GM21447 (cell line): ENCODE data around the gene SLC25A42.
"Not testable (repeated sequence)": the region's sequence is repeated elsewhere in the genome, so short reads cannot be mapped to it uniquely, and the experiment has no call there.

ENCODE experiments used
- ATAC-seq: cut with Tn5 transposase; IDR thresholded peaks from one replicate; pipeline ENCODE4 v1.9.1; 2021; ENCODE audit not compliant: unreplicated experiment

The SLC25A42 gene

DNA sequence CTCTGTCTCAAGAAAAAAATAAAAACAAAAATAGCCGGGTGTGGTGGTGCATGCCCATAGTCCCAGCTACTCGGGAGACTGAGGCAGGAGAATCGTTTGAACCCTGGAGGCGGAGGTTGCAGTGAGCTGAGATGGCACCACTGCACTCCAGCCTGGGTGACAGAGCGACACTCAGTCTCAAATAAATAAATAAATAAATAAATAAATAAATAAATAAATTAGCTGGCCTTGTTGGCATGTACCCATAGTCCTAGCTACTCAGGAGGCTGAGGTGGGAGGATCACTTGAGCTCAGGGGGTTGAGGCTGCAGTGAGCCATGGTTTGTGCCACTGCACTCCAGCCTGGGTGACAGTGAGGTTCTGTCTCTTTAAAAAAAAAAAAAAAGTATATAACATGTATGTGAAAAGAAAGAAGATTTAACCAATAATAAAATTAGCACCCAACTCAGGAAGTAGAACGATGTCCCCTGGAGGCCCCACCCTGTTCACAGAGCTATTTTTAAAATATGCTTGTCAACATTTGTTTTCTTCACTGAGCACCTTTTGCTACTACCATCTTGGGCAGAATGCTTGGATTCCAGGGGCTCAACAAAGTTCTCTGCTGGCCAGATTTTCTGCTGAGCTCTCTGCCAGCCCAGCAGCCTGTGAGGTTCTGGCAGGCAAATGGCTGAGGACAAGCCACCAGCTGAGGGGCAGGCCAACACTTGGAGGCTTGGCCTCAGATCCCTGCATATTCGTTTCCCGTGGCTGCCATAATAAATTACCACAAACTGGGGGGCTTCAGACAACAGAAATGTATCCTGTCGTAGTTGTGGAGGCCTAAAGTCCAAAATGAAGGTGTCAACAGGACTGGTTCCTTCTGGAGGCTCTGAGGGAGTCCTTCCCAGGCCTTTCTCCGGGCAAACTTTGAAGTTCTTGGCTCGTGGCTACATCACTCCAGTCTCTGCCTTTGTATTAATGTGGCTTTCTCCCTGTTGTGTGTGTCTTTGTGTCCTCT, 5.2 kb downstream of the SLC25A42 start:
- ATAC-seq, result no peak

GRCh38 chr19:19071897-19072296, 8.1 kb downstream of the SLC25A42 start:
- ATAC-seq, result no peak

- ATAC-seq, result no peak
Observed at GRCh38 chr19:19074196-19074882, 10.5 kb downstream of the SLC25A42 start.

DNA sequence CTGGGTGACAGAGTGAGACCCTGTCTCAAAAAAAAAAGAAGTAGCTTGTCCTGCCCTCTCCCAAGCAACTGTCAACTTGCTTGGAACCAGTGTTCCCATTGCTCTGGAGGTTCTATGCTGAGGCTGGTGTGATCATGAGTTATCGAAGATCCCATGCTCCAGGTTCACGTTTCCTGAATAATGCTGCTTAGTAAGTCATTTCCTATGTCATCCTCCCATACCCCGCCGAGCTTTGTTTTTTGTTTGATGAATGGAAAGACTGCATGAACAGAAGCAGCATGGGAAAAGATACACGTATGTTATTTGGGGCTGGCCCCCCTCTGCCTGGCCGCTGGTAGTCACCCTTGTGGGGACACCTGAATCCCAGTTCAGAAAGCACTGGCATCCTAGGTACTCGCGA, 11.3 kb downstream of the SLC25A42 start:
- no peak for ATAC-seq

GRCh38 chr19:19076476-19076875, 12.7 kb downstream of the SLC25A42 start:
- no peak for ATAC-seq

DNA sequence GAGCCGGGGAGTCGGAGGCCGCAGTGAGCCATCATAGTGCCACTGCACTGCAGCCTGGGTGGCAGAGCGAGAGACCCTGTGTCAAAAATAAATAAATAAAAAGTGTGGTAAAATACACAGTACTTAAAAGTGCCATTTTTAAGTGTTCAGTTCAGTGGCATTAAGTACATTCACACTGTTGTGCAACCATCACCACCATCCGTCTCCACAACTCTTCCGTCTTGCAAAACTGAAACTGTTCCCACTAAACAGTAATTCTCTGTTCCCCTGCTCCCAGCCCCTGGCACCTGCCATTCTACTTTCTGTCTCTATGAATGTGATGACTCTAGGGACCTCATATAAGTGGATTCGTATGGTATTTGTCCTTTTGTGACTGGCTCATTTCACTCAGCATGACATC, 13.3 kb downstream of the SLC25A42 start:
- no peak for ATAC-seq

DNA sequence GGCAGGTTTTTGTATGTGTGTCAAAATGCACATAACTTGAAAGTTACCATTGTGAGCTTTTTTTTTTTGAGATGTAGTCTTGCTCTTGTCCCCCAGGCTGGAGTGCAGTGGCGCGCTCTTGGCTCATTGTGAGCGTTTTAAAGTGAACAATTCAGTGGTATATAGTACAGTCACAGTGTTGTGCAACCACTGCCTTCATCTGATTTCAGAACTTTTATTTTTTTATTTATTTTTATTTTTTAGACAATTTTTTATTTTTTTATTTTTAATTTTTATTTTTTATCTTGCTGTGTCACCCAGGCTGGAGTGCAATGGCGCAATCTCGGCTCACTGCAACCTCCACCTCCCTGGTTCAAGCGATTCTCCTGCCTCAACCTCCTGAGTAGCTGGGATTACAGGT, 15.0 kb downstream of the SLC25A42 start:
- ATAC-seq, result no peak

DNA sequence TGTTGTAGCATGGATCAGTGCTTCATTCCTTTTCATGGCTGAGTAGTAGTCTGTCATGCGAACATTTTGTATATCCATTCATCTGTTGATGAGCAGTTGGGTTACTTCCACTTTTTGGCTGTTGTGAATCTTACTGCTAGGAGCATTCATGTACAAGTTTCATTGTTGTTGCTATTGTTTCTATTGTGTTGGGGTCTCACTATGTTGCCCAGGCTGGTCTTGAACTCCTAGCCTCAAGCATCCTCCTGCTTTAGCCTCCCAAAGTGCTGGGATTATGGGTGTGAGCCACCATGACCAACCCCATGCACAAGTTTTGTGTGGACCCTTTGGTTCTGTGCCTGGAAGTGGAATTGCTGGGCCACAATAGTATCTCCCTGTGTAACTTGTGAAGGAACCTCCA, 15.8 kb downstream of the SLC25A42 start:
- no peak for ATAC-seq

- no peak for ATAC-seq
Observed at GRCh38 chr19:19081642-19082151, 17.9 kb downstream of the SLC25A42 start.

DNA sequence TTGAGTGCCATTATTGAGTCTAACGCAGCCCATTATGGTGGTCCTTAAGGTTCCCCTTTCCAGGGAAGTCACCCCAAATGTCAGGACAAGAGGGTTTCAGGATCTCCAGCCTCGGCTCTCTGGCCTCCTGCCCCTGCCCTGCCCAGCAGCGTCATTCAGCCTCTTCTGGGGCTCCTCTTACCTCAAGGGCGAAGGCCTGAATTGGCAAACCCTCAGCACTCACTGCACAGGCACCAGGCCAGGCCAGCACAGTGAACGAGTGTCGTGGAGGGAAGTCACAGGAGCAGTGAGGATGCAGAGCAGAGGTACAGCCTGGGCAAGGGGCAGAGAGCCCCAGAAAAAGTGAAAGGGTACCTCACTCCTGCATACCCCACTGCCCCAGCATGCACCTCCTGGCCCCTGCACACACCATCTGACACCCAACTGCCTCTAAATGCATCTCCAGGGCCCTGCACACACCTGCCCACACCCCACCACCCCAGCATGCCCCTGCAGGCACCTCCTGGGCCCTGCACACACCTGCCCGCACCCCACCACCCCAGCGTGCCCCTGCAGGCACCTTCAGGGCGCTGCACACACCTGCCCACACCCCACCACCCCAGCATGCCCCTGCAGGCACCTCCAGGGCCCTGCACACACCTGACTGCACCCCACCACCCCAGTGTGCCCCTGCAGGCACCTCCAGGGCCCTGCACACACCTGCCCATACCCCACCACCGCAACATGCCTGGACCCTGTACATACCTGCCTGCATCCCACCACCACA, 19.8 kb downstream of the SLC25A42 start:
- ATAC-seq, result no peak

DNA sequence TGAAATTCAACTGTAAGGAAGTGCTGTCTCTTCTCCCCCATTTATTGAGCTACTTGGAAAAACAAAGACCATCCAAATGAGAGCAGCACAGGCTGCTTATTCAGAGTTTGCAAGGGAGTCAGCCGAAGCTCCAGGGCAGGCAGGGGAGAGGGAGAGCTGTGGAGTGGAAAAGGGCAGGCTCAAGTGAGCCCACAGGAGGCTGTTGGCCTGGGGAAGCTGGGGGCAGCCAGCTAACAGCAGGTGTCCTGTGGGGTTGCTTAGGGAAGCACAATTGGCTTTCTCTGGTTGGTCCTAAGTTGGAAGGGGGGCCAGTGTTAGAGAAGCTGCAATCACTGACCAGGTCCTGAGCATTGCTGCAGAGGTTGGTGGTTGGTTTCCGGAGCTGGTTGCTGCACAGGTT, 23.9 kb downstream of the SLC25A42 start:
- no peak for ATAC-seq

GRCh38 chr19:19094513-19094912, 30.7 kb downstream of the SLC25A42 start:
- ATAC-seq, result no peak

DNA sequence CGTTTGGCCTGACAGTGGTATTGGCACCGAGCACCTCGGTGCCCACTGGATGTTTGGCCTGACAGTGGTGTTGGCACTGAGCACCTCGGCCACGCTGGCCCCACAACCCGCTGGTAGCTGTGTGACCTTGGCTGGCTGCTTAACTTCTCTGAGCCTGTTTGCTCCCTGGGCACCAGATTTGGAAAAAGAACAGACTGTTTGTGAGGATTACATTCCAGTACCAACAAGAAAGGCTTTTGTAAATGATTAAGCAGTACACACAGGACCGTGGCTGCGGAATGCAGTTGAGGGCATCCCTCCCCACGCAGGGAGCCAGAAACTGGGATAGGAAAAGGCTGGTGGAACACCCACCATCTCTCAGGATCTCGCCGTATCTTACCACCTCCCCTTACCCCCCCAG, 31.9 kb downstream of the SLC25A42 start:
- ATAC-seq, result no peak

- ATAC-seq, result no peak
Observed at GRCh38 chr19:19096641-19097627, 33.1 kb downstream of the SLC25A42 start.

DNA sequence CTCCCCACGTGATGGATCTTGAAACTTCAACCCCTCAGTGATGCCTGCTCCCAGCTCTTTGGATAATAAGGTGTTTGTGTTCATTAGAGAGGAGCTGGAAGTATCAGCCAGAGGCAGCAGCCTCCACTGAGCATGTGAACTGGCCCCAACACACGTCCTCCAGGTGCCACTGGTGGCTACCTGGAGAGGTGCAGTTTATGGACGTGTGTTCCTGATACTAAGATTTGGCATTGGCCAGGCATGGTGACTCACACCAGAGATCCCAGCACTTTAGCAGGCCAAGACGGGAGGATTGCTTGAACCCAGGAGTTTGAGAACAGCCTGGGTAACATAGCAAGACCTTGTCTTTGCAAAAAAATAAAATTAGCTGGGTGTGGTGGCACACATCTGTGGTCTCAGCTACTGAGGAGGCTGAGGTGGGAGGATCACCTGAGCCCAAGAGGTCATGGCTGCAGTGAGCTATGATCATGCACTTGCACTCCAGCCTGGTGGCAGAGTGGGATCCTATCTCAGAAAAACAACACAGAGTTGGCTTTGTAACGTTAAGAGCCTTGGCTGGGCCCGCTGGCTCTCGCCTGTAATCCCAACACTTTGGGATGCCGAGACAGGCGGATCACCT, 34.4 kb downstream of the SLC25A42 start:
- ATAC-seq, result no peak

- ATAC-seq, result no peak
Observed at GRCh38 chr19:19098703-19099632, 35.2 kb downstream of the SLC25A42 start.

DNA sequence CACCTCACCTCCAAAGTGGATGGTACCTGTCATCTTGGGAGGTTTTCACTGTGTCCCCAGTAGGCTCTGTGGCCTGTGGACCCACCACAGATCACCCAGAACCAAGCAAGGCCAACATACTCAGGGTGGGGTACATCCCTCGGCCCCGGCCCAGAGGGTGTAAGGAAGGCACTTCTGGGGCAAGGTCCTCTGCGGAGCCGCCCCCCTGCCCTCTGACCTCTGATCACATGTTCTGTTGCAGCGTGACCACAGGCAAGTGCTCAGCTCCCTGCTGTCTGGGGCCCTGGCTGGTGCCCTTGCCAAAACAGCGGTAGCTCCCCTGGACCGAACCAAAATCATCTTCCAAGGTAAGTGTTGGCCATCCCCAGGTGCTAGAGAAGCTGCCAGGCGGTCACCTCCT, 37.7 kb downstream of the SLC25A42 start:
- no peak for ATAC-seq

GRCh38 chr19:19102566-19102965, 38.8 kb downstream of the SLC25A42 start:
- not testable (repeated sequence) for ATAC-seq
